ENCODE measurements around the gene CDC42BPA. TPM values are rescaled to one million over a fixed set of nuclear protein-coding genes. Genes with fewer than 3 reads are reported as not detected.

Gene CDC42BPA
- total RNA-seq, 1 experiment from 2014 or later: 32.0 TPM

GRCh38 chr1:227320476-227320875, 2.2 kb upstream of the CDC42BPA start:
- H3K9ac ChIP-seq (ENCODE audit: low read length): no peak overlapping the region
- intact Hi-C loops (cut with micrococcal nuclease): no loop called here
- BruUV-seq (replicated peaks): no TSS peak
- H3K4me1 ChIP-seq (ENCODE audit: insufficient read depth, low read length): peaks cover 18% of the 10 kb centered on the region
- H3K4me2 ChIP-seq (ENCODE audit: low read length): no peak overlapping the region
- no peaks in the 10 kb centered on the region for H3K27me3 ChIP-seq (ENCODE audit: low read length)
- no peaks in the 10 kb centered on the region for H3F3A ChIP-seq (ENCODE audit: low read length, unreplicated experiment)
- no peaks in the 10 kb centered on the region for H3K9me2 ChIP-seq (replicated peaks; ENCODE audit: low read length)
- no peaks in the 10 kb centered on the region for H3K9me3 ChIP-seq (ENCODE audit: low read length)
- no peaks in the 10 kb centered on the region for H3K36me3 ChIP-seq (ENCODE audit: low read depth, low read length)
- TF ChIP-seq EZH2phosphoT487 (IDR thresholded peaks at IDR 0.05; ENCODE audit: borderline replicate concordance, low read length) (no peak), CTCF (conservative IDR thresholded peaks at IDR 0.05; ENCODE audit: low read depth, low read length) (no peak), EZH2 (IDR thresholded peaks at IDR 0.05; ENCODE audit: low read length, unreplicated experiment) (no peak)
- H2AFZ ChIP-seq (ENCODE audit: low read length): no peak overlapping the region
- H4K20me1 ChIP-seq (ENCODE audit: low read length): peaks cover 15% of the 10 kb centered on the region
- ATAC-seq (no peak), DNase-seq (no peak)
- POLR2A ChIA-PET (ENCODE audit: unreplicated experiment): no interaction called here
- no peak overlapping the region for H3K4me3 ChIP-seq (ENCODE audit: low read length)
- CTCF ChIA-PET: no interaction called here
- H3K27ac ChIP-seq (ENCODE audit: low read length): no peak overlapping the region
- peaks cover 23% of the 10 kb centered on the region for H3K79me2 ChIP-seq (ENCODE audit: low read length)

- intact Hi-C loops (cut with micrococcal nuclease): loop anchor here (1.0 to 2.0 kb wide), 5 partner anchors 26 to 188 kb away; no protein-coding TSS in a partner anchor
- H3K36me3 ChIP-seq (ENCODE audit: low read depth, low read length): no peaks in the 10 kb centered on the region
- peaks cover 38% of the 10 kb centered on the region for H3K79me2 ChIP-seq (ENCODE audit: low read length)
- CTCF ChIA-PET: interaction anchor here (0.6 kb wide), 1 partner anchor 37 kb away, joined by 7 read pairs; no protein-coding TSS in a partner anchor
- no peaks in the 10 kb centered on the region for H3K27me3 ChIP-seq (ENCODE audit: low read length)
- no peaks in the 10 kb centered on the region for H3K9me2 ChIP-seq (replicated peaks; ENCODE audit: low read length)
- DNase-seq: peak; percentile 76
- no peak for TF ChIP-seq EZH2 (IDR thresholded peaks at IDR 0.05; ENCODE audit: low read length, unreplicated experiment)
- no peak for TF ChIP-seq CTCF (conservative IDR thresholded peaks at IDR 0.05; ENCODE audit: low read depth, low read length)
- TF ChIP-seq EZH2phosphoT487 (IDR thresholded peaks at IDR 0.05; ENCODE audit: borderline replicate concordance, low read length): no peak
- peak overlapping the region; percentile 86 for H3K4me2 ChIP-seq (ENCODE audit: low read length)
- H3K4me1 ChIP-seq (ENCODE audit: insufficient read depth, low read length): peaks cover 19% of the 10 kb centered on the region
- H3K9ac ChIP-seq (ENCODE audit: low read length): peak overlapping the region; percentile 76
- peak overlapping the region; percentile 83 for H2AFZ ChIP-seq (ENCODE audit: low read length)
- peak overlapping the region; percentile 60 for H3K27ac ChIP-seq (ENCODE audit: low read length)
- ATAC-seq: peak; percentile 27
- TSS peak; percentile 72 for BruUV-seq (replicated peaks)
- H3F3A ChIP-seq (ENCODE audit: low read length, unreplicated experiment): no peaks in the 10 kb centered on the region
- POLR2A ChIA-PET (ENCODE audit: unreplicated experiment): interaction anchor here (0.6 to 1.7 kb wide), 9 partner anchors 21 to 427 kb away, joined by 3 to 13 read pairs (median 4); no protein-coding TSS in a partner anchor
- no peaks in the 10 kb centered on the region for H3K9me3 ChIP-seq (ENCODE audit: low read length)
- peak overlapping the region; percentile 72 for H3K4me3 ChIP-seq (ENCODE audit: low read length)
- H4K20me1 ChIP-seq (ENCODE audit: low read length): peaks cover 25% of the 10 kb centered on the region
These were observed 738 bp upstream of the CDC42BPA start for GRCh38 chr1:227318853-227319607.
